ENCODE results near the gene TMEM74B.

- TF ChIP-seq POLR2A (IDR thresholded peaks at IDR 0.05), result no peak
- TF ChIP-seq CTCF (IDR thresholded peaks at IDR 0.05), result no peak
Observed at GRCh38 chr20:1137236-1137635, 47.5 kb downstream of the TMEM74B start.

All from lower leg skin (tissue), 3 donors.